ENCODE data around the gene ANXA2. TPM values are rescaled to one million over a fixed set of nuclear protein-coding genes. Genes with fewer than 3 reads are reported as not detected.
"Not testable (repeated sequence)": the region's sequence is repeated elsewhere in the genome, so short reads cannot be mapped to it uniquely, and the experiment has no call there.

ANXA2 gene
- total RNA-seq, 1 donor from 2014 or later, result 1,291 TPM

- DNase-seq (ENCODE audit: low read depth), result no peak
Measured at GRCh38 chr15:60411774-60412425, 14.1 kb upstream of the ANXA2 start.

- DNase-seq (ENCODE audit: low read depth), result not testable (repeated sequence)
Measured at GRCh38 chr15:60410350-60410749, 12.6 kb upstream of the ANXA2 start.

GRCh38 chr15:60408463-60408981, 10.7 kb upstream of the ANXA2 start:
- no peak for DNase-seq (ENCODE audit: low read depth)

GRCh38 chr15:60407415-60407805, 9.6 kb upstream of the ANXA2 start:
- DNase-seq (ENCODE audit: low read depth), result peak; percentile 76

GRCh38 chr15:60406513-60407414, 9.0 kb upstream of the ANXA2 start:
- DNase-seq (ENCODE audit: low read depth), result no peak

- DNase-seq (ENCODE audit: low read depth), result no peak
Measured at GRCh38 chr15:60405399-60405798, 7.6 kb upstream of the ANXA2 start.

GRCh38 chr15:60404351-60404750, 6.6 kb upstream of the ANXA2 start:
- DNase-seq (ENCODE audit: low read depth), result not testable (repeated sequence)

- DNase-seq (ENCODE audit: low read depth), result no peak
Measured at GRCh38 chr15:60400944-60401343, 3.2 kb upstream of the ANXA2 start.

GRCh38 chr15:60399931-60400330, 2.1 kb upstream of the ANXA2 start:
- DNase-seq (ENCODE audit: low read depth), result no peak

- DNase-seq (ENCODE audit: low read depth), result no peak
Measured at GRCh38 chr15:60399246-60399915, 1.6 kb upstream of the ANXA2 start.

GRCh38 chr15:60396958-60397771, 621 bp downstream of the ANXA2 start:
- DNase-seq (ENCODE audit: low read depth), result peak; percentile 94

- no peak for DNase-seq (ENCODE audit: low read depth)
Measured at GRCh38 chr15:60396560-60396957, 1.2 kb downstream of the ANXA2 start.

- DNase-seq (ENCODE audit: low read depth), result peak; percentile 58
Measured at GRCh38 chr15:60396100-60396499, 1.7 kb downstream of the ANXA2 start.

- DNase-seq (ENCODE audit: low read depth), result no peak
Measured at GRCh38 chr15:60395276-60396011, 2.3 kb downstream of the ANXA2 start.

- DNase-seq (ENCODE audit: low read depth), result peak; percentile 69
Measured at GRCh38 chr15:60394689-60395097, 3.1 kb downstream of the ANXA2 start.

- peak; percentile 95 for DNase-seq (ENCODE audit: low read depth)
Measured at GRCh38 chr15:60392986-60393790, 4.6 kb downstream of the ANXA2 start.

GRCh38 chr15:60392601-60392985, 5.2 kb downstream of the ANXA2 start:
- DNase-seq (ENCODE audit: low read depth), result peak; percentile 74

GRCh38 chr15:60391722-60392315, 6.0 kb downstream of the ANXA2 start:
- no peak for DNase-seq (ENCODE audit: low read depth)
